H1 (cell line): ENCODE data around the gene STK11IP. TPM values are rescaled to one million over a fixed set of nuclear protein-coding genes. Genes with fewer than 3 reads are reported as not detected.

Source experiments
- CTCF ChIA-PET: fragments of 300-600 bp; sonication (Branson Sonifier 250); formaldehyde crosslinking; loops from one replicate; lab custom pipeline; 2021; ENCODE audit not compliant: partially characterized antibody; lab: Charles Lee
- POLR2A ChIA-PET: fragments of 300-600 bp; sonication (Branson Sonifier 250); formaldehyde crosslinking; loops from one replicate; lab custom pipeline; 2021; ENCODE audit warnings: inconsistent platforms; ENCODE audit not compliant: partially characterized antibody; lab: Charles Lee
- DNase-seq, 2 experiments: peaks; one replicate each; pipeline versions ENCODE4 v3.0.0 to v3.0.0-alpha.2; 2010 to 2022; ENCODE audit warnings: low spot score in 2 of 2, low read depth in 1 of 2, mixed read lengths in 1 of 2
- FAIRE-seq: peaks from 2 replicates; lab custom pipeline; 2011; peaks lifted over from hg19 to GRCh38; lab: Jason Lieb, UNC
- H2AFZ ChIP-seq: 2 replicates; pipeline ENCODE4 v1.8.1; 2012; ENCODE audit warnings: low read length, inconsistent platforms
- H2AK5ac ChIP-seq: 2 replicates; pipeline ENCODE4 v1.6.1; 2013; ENCODE audit warnings: low read depth, low read length
- H2BK120ac ChIP-seq: replicated peaks from 2 replicates; pipeline ENCODE3; 2013; ENCODE audit warnings: low read depth, low read length, inconsistent platforms
- H2BK12ac ChIP-seq: 2 replicates; pipeline ENCODE4 v1.6.1; 2013; ENCODE audit warnings: low read depth, low read length
- H2BK15ac ChIP-seq: 2 replicates; pipeline ENCODE4 v1.6.1; 2013; ENCODE audit warnings: low read length
- H2BK20ac ChIP-seq: 2 replicates; pipeline ENCODE4 v1.6.1; 2013; ENCODE audit warnings: low read length
- H2BK5ac ChIP-seq: 2 replicates; pipeline ENCODE4 v1.6.1; 2013; ENCODE audit warnings: low read depth, low read length
- H3K14ac ChIP-seq: 2 replicates; pipeline ENCODE4 v1.6.1; 2013; ENCODE audit warnings: inconsistent platforms; ENCODE audit not compliant: insufficient read length
- H3K18ac ChIP-seq: 2 replicates; pipeline ENCODE4 v1.6.1; 2013; ENCODE audit warnings: low read length; ENCODE audit errors: extremely low read depth
- H3K23ac ChIP-seq: 2 replicates; pipeline ENCODE4 v1.6.1; 2013; ENCODE audit warnings: inconsistent platforms; ENCODE audit not compliant: insufficient read length
- H3K23me2 ChIP-seq: 2 replicates; pipeline ENCODE4 v1.6.1; 2013; ENCODE audit warnings: low read depth, low read length
- H3K27ac ChIP-seq: 2 replicates; pipeline ENCODE4 v1.6.1; 2011; ENCODE audit warnings: low read depth, low read length, inconsistent platforms
- H3K27me3 ChIP-seq, 4 experiments: replicated peaks in 1 of 4; 1 replicate in 1 of 4; 2 replicates in 3 of 4; pipeline versions ENCODE4 v1.6.1 to v1.8.1; 2011 to 2013; ENCODE audit warnings: low read length in 3 of 4, mild to moderate bottlenecking in 3 of 4, inconsistent platforms in 2 of 4, mixed read lengths in 2 of 4, moderate library complexity in 1 of 4; ENCODE audit not compliant: control insufficient read depth in 3 of 4, insufficient read depth in 3 of 4; ENCODE audit errors: extremely low read depth in 1 of 4
- H3K36me3 ChIP-seq, 4 experiments: 2 replicates each; pipeline versions ENCODE4 v1.6.1 to v1.8.1; 2011 to 2013; ENCODE audit warnings: mild to moderate bottlenecking in 4 of 4, low read length in 3 of 4, moderate library complexity in 2 of 4, control low read depth in 1 of 4, inconsistent platforms in 1 of 4; ENCODE audit not compliant: insufficient read depth in 4 of 4, control insufficient read depth in 2 of 4
- H3K4ac ChIP-seq: replicated peaks from 2 replicates; pipeline ENCODE3; 2013; ENCODE audit warnings: low read length, low read depth, mixed read lengths, inconsistent platforms; ENCODE audit not compliant: insufficient read length
- H3K4me1 ChIP-seq, 4 experiments: replicated peaks in 1 of 4; 1 replicate in 1 of 4; 2 replicates in 3 of 4; pipeline versions ENCODE4 v1.6.1 to v1.8.1; 2011 to 2013; ENCODE audit warnings: low read length in 3 of 4, inconsistent platforms in 2 of 4, mixed read lengths in 1 of 4; ENCODE audit not compliant: insufficient read depth in 4 of 4, control insufficient read depth in 3 of 4
- H3K4me2 ChIP-seq, 2 experiments: 2 replicates each; pipeline versions ENCODE4 v1.6.1 to v1.8.1; 2011 to 2013; ENCODE audit warnings: low read depth in 2 of 2, low read length in 2 of 2, control low read depth in 1 of 2, inconsistent platforms in 1 of 2, mild to moderate bottlenecking in 1 of 2; ENCODE audit not compliant: insufficient read depth in 1 of 2
- H3K4me3 ChIP-seq, 4 experiments: fragments of 200-600, 300-600 bp in 1 of 4; sonication (generic), shearing (Covaris generic), sonication (Bioruptor Twin) in 1 of 4; 2 replicates each; pipeline versions ENCODE4 v1.5.1 to v1.8.1; 2011 to 2016; ENCODE audit warnings: low read length in 4 of 4, low read depth in 3 of 4, control low read depth in 2 of 4, inconsistent platforms in 2 of 4, mild to moderate bottlenecking in 2 of 4, mixed read lengths in 1 of 4, moderate library complexity in 1 of 4; ENCODE audit not compliant: insufficient read depth in 2 of 4; ENCODE audit errors: extremely low read depth in 1 of 4
- H3K56ac ChIP-seq: replicated peaks from 2 replicates; pipeline ENCODE3; 2013; ENCODE audit warnings: low read depth, mild to moderate bottlenecking, mixed read lengths, low read length, inconsistent platforms; ENCODE audit not compliant: insufficient read length
- H3K79me1 ChIP-seq: 2 replicates; pipeline ENCODE4 v1.6.1; 2013; ENCODE audit warnings: low read depth, low read length, control low read depth
- H3K79me2 ChIP-seq, 2 experiments: 2 replicates each; pipeline versions ENCODE4 v1.6.1 to v1.8.1; 2012 to 2013; ENCODE audit warnings: low read length in 2 of 2, mild to moderate bottlenecking in 2 of 2, inconsistent platforms in 1 of 2; ENCODE audit not compliant: insufficient read depth in 2 of 2, control insufficient read depth in 1 of 2
- H3K9ac ChIP-seq, 4 experiments: replicated peaks in 1 of 4; 1 replicate in 1 of 4; 2 replicates in 3 of 4; pipeline versions ENCODE4 v1.6.1 to v1.8.1; 2011 to 2013; ENCODE audit warnings: low read depth in 3 of 4, low read length in 3 of 4, control low read depth in 2 of 4, mild to moderate bottlenecking in 2 of 4, moderate library complexity in 2 of 4, inconsistent platforms in 1 of 4; ENCODE audit errors: extremely low read depth in 1 of 4
- H3K9me3 ChIP-seq, 2 experiments: 2 replicates each; pipeline versions ENCODE4 v1.6.1 to v1.8.1; 2012 to 2013; ENCODE audit warnings: mild to moderate bottlenecking in 2 of 2, moderate library complexity in 2 of 2, control low read depth in 1 of 2, inconsistent platforms in 1 of 2, low read depth in 1 of 2, low read length in 1 of 2, mixed read lengths in 1 of 2; ENCODE audit not compliant: insufficient read depth in 2 of 2
- H4K20me1 ChIP-seq, 2 experiments: replicated peaks in 1 of 2; 2 replicates each; pipeline versions ENCODE3 to v1.8.1; 2011 to 2013; ENCODE audit warnings: inconsistent platforms in 2 of 2, low read length in 2 of 2, mild to moderate bottlenecking in 1 of 2; ENCODE audit not compliant: insufficient read depth in 2 of 2, control insufficient read depth in 1 of 2
- H4K5ac ChIP-seq: 2 replicates; pipeline ENCODE4 v1.6.1; 2013; ENCODE audit warnings: low read length, low read depth, mixed read lengths, inconsistent platforms; ENCODE audit not compliant: insufficient read length
- H4K8ac ChIP-seq: 2 replicates; pipeline ENCODE4 v1.8.0; 2013; ENCODE audit warnings: mild to moderate bottlenecking, moderate library complexity, low read length, inconsistent platforms; ENCODE audit not compliant: insufficient read depth; ENCODE audit errors: extremely low read depth
- H4K91ac ChIP-seq: replicated peaks from 2 replicates; pipeline ENCODE3; 2013; ENCODE audit warnings: low read length, mixed read lengths, inconsistent platforms; ENCODE audit not compliant: insufficient read length
- NANOG ChIP-seq: IDR thresholded peaks from 2 replicates; pipeline ENCODE4 v1.6.1; 2011; ENCODE audit warnings: low read length, low read depth, mild to moderate bottlenecking, inconsistent platforms; ENCODE audit not compliant: insufficient read depth, poor library complexity, severe bottlenecking
- RAD21 ChIP-seq, 2 experiments: IDR thresholded peaks in 1 of 2; conservative IDR thresholded peaks in 1 of 2; 2 replicates each; pipeline ENCODE4 v1.6.1; 2011; ENCODE audit warnings: low read depth in 2 of 2, low read length in 2 of 2, improper control_type of control experiment in 1 of 2, inconsistent platforms in 1 of 2, mild to moderate bottlenecking in 1 of 2, moderate library complexity in 1 of 2
- RFX5 ChIP-seq: IDR thresholded peaks from 2 replicates; pipeline ENCODE4 v1.6.1; 2011; ENCODE audit warnings: low read depth, low read length, improper control_type of control experiment, borderline replicate concordance
- RXRA ChIP-seq: IDR thresholded peaks from 2 replicates; pipeline ENCODE4 v1.6.1; 2011; ENCODE audit warnings: low read depth, mild to moderate bottlenecking, low read length, moderate library complexity; ENCODE audit not compliant: insufficient read depth
- SP2 ChIP-seq: IDR thresholded peaks from 2 replicates; pipeline ENCODE4 v1.6.1; 2012; ENCODE audit warnings: mild to moderate bottlenecking, low read length, inconsistent platforms
- TBP ChIP-seq: IDR thresholded peaks from 2 replicates; pipeline ENCODE4 v1.6.1; 2011; ENCODE audit warnings: low read depth, low read length, improper control_type of control experiment
- WGBS, 2 experiments: shearing (Covaris generic) in 1 of 2; methylation state at CpG; one replicate each; pipeline versions ENCODE4 v1.1.6 to v1.1.7; 2013 to 2015; ENCODE audit warnings: low lambda C conversion rate in 2 of 2, mixed read lengths in 2 of 2, inconsistent platforms in 1 of 2, low coverage in 1 of 2, missing lambda C conversion rate in 1 of 2; ENCODE audit not compliant: insufficient replicate concordance in 2 of 2, insufficient coverage in 1 of 2, insufficient read length in 1 of 2; ENCODE audit errors: extremely low coverage in 1 of 2, missing lambda C conversion rate in 1 of 2; 5-methylcytosine and 5-hydroxymethylcytosine counted together
- polyA plus RNA-seq, 7 experiments: library from polyadenylated mRNA; depleted of rRNA in 3 of 7; stranded (reverse) in 5 of 7; unstranded in 2 of 7; fragments of >200 nt in 5 of 7; fragments of 200-250 nt in 2 of 7; gene quantifications; 1 replicate in 5 of 7; 2 replicates in 1 of 7; 4 replicates in 1 of 7; pipeline versions ENCODE4 v1.2.1 to v1.2.3, GENCODE V29; 2011 to 2013; ENCODE audit warnings: missing spikeins in 2 of 7, mixed read lengths in 2 of 7
- total RNA-seq: library from RNA; stranded (reverse); fragmentation: NEBNext Ultra II Directional; extraction: Animal tissue kit (Norgen Biotek cat#: 25700); gene quantifications from 2 replicates; pipeline ENCODE4 v1.2.1, GENCODE V29; 2021
- TF ChIP-seq, protein P1 (sequence below): IDR thresholded peaks from 2 replicates; pipeline ENCODE4 v1.6.1; 2012; ENCODE audit warnings: inconsistent platforms

STK11IP gene
- total and polyA plus RNA-seq, 2 of the 8 experiments (the other 6 are each of a cell fraction or from before 2014, with no cell fraction given): 18.5 to 29.6 TPM

DNA sequence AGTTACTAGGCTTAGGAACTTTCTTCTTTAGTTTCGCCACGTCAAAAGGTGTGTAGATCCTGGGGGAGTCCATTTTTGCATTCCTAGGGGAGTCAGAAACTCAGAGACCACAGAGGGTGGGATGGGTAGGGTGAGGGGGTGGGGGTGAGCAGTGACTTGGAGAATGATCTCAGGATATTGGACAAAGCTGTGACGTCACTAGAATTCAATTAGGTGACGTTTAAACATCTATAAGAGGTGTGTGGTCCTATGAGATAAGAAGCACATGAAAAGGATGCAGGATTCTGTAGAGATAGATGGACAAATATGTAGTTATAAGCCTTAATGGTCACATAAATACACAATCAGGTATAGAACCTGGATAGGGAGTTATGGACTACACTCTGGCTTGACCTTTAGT lies 51.3 kb downstream of the STK11IP start:
- H3K23ac ChIP-seq: no peak overlapping the region
- H2AK5ac ChIP-seq: no peak overlapping the region
- DNase-seq (no peak), FAIRE-seq (no peak)
- TF ChIP-seq RXRA (no peak), RAD21 (IDR thresholded peaks at IDR 0.05 in 1 of 2, conservative IDR thresholded peaks at IDR 0.05 in 1 of 2; ENCODE audit: low read depth in 2 of 2, low read length in 2 of 2) (no peak), NANOG (no peak), RFX5 (no peak), SP2 (no peak), TBP (no peak)
- TF ChIP-seq, protein P1, sequence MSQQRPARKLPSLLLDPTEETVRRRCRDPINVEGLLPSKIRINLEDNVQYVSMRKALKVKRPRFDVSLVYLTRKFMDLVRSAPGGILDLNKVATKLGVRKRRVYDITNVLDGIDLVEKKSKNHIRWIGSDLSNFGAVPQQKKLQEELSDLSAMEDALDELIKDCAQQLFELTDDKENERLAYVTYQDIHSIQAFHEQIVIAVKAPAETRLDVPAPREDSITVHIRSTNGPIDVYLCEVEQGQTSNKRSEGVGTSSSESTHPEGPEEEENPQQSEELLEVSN: no peak
- no peak overlapping the region for H3K14ac ChIP-seq
- H2BK120ac ChIP-seq: no peak overlapping the region
- H3K4me1 ChIP-seq: peaks cover 0 to 6% (median 2%) of the 10 kb centered on the region in 4 experiments; a peak in 4 of 7 replicates
- H2BK15ac ChIP-seq: no peak overlapping the region
- no peak overlapping the region for H4K91ac ChIP-seq
- no peak overlapping the region for H4K8ac ChIP-seq
- H2BK5ac ChIP-seq: no peak overlapping the region
- H4K20me1 ChIP-seq: no peaks in the 10 kb centered on the region
- H4K5ac ChIP-seq: no peak overlapping the region
- WGBS, 2 experiments: 76% methylated on average over 4 of the region's 4 CpGs; no CpG with 5 or more reads in 1 of the 2 experiments
- no peak overlapping the region for H2BK12ac ChIP-seq
- H3K79me1 ChIP-seq: no peaks in the 10 kb centered on the region
- H3K27me3 ChIP-seq: no peaks in the 10 kb centered on the region; a peak in 1 of 7 replicates
- H3K18ac ChIP-seq: no peak overlapping the region
- no peak overlapping the region for H3K4ac ChIP-seq
- H2AFZ ChIP-seq: no peak overlapping the region
- no peak overlapping the region for H3K4me2 ChIP-seq
- H2BK20ac ChIP-seq: no peak overlapping the region
- H3K4me3 ChIP-seq: no peak overlapping the region
- ChIA-PET POLR2A (no interaction called here), CTCF (interaction anchor here (14.8 kb wide), 1 partner anchor 41 kb away, joined by 175 read pairs; no protein-coding TSS in a partner anchor)
- no peaks in the 10 kb centered on the region for H3K79me2 ChIP-seq
- no peaks in the 10 kb centered on the region for H3K23me2 ChIP-seq
- no peak overlapping the region for H3K56ac ChIP-seq
- H3K27ac ChIP-seq: no peak overlapping the region
- H3K9ac ChIP-seq: no peak overlapping the region
- H3K9me3 ChIP-seq: no peaks in the 10 kb centered on the region
- no peaks in the 10 kb centered on the region for H3K36me3 ChIP-seq
